GM13977 (cell line): ENCODE data around the gene TNFAIP8.

Source experiments
- DNase-seq: peaks from one replicate; pipeline ENCODE4 v3.0.0; 2012; ENCODE audit warnings: low spot score
- CTCF ChIP-seq: IDR thresholded peaks from 2 replicates; pipeline ENCODE4 v1.5.1; 2012; ENCODE audit warnings: mild to moderate bottlenecking, control low read depth; ENCODE audit not compliant: insufficient read depth; ENCODE audit errors: extremely low read depth, missing control alignments
- in situ Hi-C: fragments of 300-500 bp; cut with MboI; formaldehyde crosslinking; loops from one replicate; pipeline ENCODE4 v1.12.0; 2022; ENCODE audit warnings: low sequenced_read_pairs, low pct_unique_long_range_greater_than_20kb, mixed read lengths, inconsistent platforms; ENCODE audit not compliant: unreplicated experiment

The TNFAIP8 gene

GRCh38 chr5:119319890-119320289 lies 35.9 kb upstream of the TNFAIP8 start:
- in situ Hi-C loops = loop anchor here (10.0 kb wide), 1 partner anchor 95 kb away; no protein-coding TSS in a partner anchor
- no peak for TF ChIP-seq CTCF
- DNase-seq = no peak

GRCh38 chr5:119321569-119322311 lies 34.1 kb upstream of the TNFAIP8 start:
- TF ChIP-seq CTCF = no peak

GRCh38 chr5:119322312-119322947 lies 33.4 kb upstream of the TNFAIP8 start:
- TF ChIP-seq CTCF = no peak
- DNase-seq = no peak
- in situ Hi-C loops = no loop called here

More at GRCh38 chr5:119321569-119322311, 34.1 kb upstream of the TNFAIP8 start:
- no peak for DNase-seq
- in situ Hi-C loops = no loop called here

- in situ Hi-C loops = no loop called here
- no peak for DNase-seq
- TF ChIP-seq CTCF = no peak
Observed at GRCh38 chr5:119322948-119323537, 32.8 kb upstream of the TNFAIP8 start.

- no peak for TF ChIP-seq CTCF
- in situ Hi-C loops = no loop called here
- DNase-seq = no peak
Observed at GRCh38 chr5:119323601-119324000, 32.2 kb upstream of the TNFAIP8 start.

- no peak for DNase-seq
- no peak for TF ChIP-seq CTCF
- in situ Hi-C loops = no loop called here
Observed at GRCh38 chr5:119324842-119325241, 31.0 kb upstream of the TNFAIP8 start.
